Muscle of arm (tissue), 12 donors: ENCODE results near the gene HLA-DMB. TPM values are rescaled to one million over a fixed set of nuclear protein-coding genes. Genes with fewer than 3 reads are reported as not detected.
A peak's percentile ranks its signal among the peaks of the same experiment; 100 is the strongest.

Source experiments
- DNase-seq: peaks from one replicate; pipeline ENCODE4 v3.0.0-alpha.2; 2013
- polyA plus RNA-seq, 12 donors: library from polyadenylated mRNA; unstranded; fragments of 120-200 nt; gene quantifications; one replicate each; pipeline ENCODE4 v1.2.1, GENCODE V29; 2013; ENCODE audit not compliant: insufficient read length in 12 of 12

HLA-DMB gene
- polyA plus RNA-seq, 12 donors, result 3.0 to 15.7 (median 3.8) TPM; not detected in 1

DNA sequence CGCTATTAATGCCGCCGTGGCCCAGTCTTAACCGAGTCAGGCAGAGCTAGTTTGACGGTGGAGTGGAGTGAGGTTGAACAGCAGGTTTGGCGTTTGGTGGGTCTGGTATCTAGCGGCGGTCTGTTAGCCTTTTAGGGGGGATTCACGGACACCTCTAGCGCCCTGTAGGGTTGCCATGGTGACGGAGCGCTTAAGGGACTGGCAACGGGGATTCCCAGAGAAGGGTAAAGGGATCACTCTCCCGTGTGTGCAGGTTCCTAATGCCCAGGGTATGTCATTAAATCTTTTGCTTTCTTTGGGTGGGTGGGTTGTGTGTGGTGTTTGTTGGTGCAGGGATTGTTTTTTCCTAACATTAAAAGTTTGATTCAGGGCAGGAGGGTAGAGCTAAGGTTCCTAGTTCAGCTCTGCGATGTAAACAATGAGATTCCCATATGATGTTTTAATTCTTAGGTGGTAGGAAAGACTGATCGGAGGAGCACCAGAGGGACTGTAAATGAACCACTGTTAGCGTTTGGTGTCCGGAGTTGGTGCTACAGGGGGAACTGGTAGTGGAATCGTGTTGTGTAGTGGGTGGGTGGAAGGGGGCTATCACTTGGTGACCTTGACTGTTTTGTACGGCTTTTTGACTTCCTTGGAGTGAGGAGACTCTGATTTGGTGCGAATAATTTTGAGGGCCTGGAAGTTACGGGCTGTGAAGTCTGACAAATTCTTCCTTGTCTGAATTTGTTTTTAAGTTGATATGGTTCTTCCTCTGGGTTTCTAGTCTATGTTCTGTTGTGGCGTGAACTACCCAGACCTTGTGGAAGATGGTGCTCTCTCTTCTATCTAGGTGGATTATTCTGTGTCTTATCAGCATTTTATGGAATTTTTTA, 32.6 kb upstream of the HLA-DMB start:
- no peak for DNase-seq

DNA sequence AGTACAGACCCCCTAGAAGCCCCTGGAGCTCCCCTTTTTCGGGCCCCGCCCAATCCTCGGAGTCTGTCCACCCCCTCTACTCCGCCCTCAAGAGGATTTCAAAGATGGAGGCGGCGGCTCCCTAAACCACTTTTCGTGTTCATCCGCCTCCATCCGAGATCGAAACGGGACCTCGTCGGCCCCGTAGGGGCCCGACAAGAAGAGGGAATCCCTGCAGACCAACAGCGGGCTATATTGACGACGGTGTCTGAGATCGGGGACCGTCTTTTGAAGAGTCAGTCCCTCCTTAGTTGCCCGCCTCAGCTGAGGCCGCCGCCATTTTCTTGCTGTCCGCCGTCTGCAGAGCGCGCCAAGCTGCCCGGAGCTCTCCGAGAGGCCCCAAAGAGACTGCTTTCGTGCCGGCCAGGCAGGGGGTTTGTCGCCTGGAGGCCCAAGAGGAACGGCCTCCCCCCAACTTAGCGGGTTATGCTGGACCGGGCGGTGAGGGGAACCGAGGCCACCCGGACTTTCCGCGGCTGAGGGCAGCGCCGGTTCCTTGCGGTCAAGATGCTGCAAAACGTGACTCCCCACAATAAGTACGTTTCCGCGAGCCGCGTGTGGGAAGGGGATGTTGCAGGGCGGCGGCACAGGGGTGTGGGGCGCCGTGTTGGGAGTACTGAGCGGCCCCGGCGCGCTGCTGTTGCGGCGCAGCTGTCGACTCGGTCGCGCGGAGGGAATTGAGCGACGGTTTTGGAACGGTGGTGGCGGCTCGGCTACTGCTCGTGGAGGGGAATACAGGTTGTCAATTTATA, 31.7 kb upstream of the HLA-DMB start:
- no peak for DNase-seq

DNA sequence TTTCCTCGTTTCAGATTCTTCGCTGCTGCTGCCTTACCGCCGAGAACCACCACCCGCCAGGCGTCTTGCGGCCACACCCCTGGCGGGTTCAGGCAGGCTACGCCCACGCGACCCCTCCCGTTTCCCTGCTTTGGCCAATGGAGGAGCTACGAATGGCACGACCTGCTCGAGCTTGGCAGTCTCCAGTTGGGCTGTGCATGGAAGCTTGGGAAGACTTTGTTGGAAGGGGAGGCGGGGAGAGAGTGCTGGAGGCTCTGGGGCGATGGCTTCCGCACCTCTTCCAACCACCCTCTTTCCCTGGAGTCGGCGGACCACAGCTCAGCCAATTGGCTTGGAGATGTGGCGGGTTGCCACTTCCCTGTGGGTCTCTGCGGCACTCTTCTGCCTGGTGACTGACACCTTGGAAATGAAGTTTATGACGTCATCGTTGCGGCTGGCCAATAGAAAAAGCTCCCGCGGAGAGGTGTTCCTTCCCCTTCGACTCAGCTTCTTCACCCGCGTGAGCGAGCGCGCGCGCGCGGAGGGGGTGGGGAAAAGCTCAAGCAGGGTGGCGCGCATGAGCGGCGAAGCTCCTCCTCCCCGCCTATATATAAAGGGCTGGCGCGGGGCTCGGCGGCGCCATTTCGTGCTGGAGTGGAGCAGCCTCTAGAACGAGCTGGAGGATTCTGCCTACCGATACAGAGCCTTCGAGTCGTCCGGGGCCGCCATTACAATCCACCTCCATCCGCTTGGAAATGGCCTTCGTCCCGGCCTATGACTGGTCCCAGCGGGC, 30.9 kb upstream of the HLA-DMB start:
- peak; percentile 100 for DNase-seq

DNA sequence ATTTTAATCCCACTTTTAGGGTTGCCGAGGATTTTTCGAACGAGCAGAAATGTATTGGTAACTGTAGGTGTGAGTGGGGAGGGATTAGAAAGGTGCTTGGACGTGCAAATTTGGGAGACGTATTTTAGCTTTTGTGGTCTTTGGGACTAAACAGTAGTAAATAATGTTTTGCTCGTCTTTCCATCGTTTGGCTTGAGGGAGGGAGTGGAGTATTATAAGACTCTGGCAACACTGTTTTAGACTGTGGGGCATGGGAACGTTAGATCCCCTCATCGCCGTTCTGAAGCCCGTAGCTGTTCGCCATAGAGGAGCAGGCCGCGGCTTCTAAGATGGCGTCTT, 30.4 kb upstream of the HLA-DMB start:
- DNase-seq, result no peak

DNA sequence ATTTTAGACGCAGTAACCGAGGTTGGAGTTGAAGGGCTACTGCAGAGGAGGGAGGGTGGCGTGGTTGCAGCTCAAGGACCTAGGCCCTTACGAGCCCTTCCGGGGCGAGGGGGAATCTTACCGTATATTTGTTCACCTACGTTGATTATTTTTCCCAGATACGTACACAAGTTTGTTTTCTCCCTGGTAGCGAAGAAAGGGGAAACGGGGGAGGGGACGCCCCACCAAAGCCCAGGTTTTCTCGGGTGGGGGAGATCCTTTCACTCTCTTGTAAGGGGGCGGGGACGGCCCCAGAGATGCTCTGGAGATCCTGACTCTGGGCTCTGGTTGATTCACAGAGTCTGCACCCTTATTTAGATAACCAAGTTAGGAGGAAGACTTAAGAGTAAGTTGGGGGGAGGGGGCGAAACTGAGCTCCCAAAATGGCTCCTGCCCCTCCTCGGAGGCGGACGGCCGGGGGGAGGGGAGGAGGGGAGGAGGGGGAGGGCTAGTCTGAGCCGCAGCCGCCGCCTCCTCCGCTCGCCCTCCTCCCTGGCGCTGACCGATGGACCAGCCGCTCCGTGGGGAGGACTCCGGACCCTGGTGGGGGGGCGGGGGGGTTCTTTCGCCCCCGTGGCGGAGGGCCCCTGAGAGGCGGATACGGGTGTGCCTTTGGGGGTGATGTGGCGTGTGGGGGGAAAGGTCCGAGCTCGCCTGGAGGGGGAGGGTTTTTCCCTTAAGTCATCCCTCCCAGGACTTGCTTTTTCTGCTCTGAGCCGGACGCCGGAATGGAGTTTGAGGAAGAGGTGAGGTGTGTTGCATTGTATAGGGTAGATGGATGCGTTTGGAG, 29.8 kb upstream of the HLA-DMB start:
- peak; percentile 90 for DNase-seq

DNA sequence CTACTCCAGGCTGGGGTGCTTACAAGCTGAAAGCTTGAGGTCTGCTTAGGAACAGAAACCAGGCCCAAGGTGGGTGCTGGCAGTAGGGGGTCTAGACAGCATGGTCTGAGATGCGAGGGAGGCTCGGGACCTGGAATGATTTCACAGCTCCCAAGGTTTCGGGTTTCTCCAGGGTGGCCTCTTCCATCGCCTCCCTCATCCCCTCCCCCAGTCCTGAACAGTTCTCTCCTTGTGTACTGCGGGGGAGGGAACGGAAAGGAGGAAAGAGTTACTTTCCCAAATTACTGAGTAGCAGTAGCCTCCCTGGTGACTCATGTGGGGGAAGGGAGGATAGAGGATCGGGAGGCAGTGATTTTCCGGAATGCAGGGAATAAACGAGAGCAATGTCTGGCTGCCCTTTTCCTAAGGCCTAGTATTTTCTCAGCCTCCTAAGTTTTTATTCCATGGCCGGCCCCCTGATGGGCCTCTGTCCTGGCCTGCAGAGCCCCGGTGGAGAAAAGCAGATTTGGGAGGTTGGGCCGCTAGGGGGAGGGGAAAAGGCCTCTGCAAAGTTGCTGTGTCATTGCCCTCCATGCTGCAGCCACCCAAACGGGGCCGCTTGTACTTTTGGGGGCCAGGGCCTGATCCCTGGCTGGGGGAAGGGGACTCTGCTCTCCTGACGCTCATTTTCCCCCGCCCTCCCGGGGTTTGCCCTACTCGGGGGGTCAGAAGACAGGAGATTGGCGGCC, 29.0 kb upstream of the HLA-DMB start:
- peak; percentile 89 for DNase-seq

DNA sequence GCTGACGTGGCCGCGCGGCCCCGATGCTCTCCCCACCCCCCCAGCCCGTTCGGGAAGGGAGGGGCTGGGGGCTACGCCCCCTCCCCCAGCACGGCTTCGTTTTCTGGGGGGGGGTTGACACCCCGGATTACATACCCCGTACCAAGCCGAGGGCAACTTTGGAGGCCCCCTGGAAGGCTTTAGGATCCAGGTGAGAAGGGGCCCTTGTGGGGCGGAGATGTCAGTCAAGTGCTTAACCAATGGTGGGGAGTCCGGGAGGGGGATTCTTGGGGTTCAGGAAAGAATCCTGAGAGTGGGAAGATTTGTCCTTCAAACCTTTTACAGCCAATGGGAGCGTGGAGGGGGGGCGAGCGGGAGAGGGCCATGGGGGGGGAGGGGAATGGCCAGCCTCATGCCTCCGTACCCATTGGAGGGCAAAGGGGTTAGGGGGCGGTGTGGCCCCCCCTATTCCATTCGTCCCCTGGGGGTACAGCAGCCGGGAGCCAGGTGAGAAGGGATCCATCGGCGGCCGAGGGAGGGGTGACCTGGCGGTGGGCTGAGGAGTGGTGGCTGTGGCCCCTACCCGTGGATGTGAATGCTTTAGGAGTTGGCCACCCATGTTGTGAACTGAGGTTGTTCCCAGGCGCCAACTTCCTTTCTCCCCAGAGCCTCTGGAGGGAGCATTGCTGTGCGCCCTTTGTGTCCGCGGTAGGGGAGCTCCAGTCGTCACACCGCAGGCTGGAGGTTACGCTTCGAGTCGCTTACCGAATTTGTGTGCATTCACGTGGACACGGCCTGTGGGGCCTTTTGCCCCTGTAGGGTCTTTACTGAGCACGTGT, 28.2 kb upstream of the HLA-DMB start:
- peak; percentile 66 for DNase-seq

DNA sequence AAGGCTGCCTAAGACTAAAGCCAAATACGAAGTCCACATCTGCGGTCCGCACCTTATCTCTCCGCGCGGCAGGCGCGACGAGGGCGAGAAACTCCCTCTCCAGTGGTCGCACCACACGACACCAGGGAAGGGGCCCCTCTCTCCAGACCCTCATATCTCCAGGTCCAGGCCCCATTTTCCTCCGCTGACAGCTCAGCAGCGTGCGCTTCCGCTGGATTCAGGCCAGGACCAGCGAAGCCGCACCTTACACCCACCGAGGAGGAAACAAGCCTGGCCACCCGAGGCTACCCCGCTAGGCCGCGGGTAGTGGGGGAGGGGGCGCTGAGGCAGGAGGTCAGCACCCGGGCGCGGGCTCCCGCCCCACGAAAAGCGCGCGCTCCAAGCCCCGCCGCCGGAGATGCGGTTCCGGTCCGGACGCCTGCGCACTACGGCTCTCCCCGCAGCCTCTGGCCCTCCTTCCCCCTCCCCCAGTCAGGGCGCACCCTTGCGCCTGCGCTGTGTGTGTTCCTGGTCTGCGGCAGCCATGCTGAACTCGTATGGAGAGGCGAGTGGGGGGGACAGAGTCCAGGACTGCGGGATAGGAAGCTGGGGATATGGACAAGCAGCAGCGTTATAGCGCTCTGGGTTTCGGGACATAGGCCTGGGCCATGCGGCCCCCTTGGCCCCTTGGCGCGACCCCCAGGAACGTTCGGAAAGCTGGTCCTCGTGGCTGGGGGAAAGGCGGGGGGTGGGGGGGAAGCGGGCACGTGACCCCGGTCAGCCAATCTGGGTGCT, 27.5 kb upstream of the HLA-DMB start, which contains the start of gene BRD2:
Gene BRD2, plus strand, starts transcription at position 502 of the 774 bp plus-strand sequence. CDS start 4,305 bp downstream, outside the sequence.
- DNase-seq, result peak; percentile 99

DNA sequence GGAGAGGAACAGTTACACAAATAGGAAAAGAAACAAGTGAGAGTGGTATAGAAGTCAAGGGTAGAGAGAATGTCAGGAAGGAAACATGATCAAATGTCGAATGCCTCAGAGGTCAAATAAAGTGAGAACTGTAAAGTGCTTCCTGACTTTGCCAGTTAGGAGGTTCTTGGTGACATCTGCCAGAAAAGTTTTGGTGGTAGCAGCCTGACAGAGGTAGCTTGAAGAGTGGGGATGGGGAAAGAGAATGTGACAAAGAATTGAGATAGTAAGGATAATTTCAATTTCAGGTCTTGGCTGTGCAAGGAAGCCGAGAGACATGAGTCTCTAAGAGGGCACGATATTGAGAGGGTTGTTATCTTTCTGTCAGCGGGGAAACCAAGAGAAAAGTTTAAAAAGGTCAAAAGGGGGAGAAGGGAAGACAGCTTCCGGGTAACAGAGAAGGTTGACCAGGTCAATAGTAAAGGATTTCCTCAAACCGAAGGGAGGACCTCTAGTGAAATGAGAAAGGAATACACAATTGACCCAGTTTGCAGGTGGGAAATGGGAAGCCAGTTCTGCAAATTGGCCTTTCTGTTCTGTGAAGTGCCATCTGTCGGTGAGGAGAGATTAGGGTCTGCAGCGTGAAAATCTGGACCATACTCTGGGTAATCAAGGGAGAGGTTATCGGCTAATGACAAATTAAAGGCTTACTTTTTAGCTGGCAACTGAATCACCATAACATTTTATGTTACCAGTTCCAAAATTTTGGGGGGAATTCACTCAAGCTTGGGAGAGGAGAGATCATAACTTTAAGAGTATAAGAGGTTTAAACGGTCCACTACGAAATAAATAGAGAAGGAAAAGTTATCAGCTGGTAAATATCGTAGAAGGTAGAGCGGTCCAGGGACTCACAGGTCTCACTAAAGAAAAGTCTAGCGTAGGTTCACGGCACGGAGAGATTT, 26.6 kb upstream of the HLA-DMB start:
- peak; percentile 60 for DNase-seq

DNA sequence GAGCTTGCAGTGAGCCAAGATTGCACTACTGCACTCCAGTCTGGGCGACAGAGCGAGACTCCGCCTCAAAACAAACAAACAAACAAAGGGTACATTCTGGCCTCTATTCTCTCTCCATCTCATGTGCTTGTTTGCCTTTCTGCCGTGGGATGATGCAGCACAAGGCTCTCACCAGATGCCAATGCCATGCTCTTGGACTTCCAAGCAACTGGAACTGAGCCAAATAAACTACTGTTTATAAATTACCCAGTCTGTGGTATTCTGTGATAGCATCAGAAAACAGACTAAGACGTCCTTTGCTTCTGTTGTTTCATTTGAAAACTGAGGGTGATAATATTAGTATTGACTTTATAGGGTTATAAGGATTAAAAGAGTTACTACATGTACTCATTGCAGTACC, 23.9 kb upstream of the HLA-DMB start:
- DNase-seq, result no peak

DNA sequence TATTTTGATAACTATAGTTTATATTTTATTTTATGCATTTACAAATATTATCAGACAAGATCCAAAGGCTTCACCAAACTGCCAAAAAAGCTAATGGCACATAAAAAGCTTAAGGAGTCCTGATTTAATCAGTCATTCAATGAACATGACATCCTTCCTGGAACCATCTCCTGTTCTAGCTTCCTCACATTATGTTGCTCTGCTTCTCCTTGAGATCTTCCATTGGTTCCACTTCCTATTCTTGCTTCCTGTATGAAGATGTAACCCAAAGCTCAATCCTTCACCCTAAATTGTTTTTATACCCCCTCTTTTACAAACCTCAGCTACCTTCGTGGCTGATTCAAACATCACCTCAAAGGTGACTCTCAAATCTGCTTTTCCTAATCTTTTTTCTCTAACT, 23.0 kb upstream of the HLA-DMB start:
- DNase-seq, result no peak

DNA sequence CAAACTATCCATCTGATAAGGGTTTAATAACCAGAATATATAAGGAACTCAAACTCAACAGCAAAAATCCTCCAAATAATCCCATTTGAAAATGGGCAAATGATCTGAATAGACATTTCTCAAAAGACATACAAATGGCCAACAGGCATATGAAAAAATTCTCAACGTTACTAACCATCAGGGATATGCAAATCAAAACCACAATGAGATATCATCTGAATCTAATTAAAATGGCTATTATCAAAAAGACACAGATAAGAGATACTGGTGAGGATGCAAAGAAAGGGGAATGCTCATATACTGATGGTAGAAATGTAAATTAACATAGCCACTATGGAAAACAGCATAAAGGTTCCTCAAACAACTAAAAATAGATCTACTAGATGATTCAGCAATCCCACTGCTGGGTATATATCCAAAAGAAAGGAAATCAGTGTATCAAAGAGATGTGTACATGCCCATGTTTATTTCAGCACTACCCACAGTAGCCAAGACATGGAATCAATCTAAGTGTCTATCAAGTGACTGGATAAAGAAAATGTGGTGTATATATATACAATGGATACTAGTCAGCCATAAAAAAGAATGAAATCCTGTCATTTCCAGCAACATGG, 21.5 kb upstream of the HLA-DMB start:
- DNase-seq, result no peak

DNA sequence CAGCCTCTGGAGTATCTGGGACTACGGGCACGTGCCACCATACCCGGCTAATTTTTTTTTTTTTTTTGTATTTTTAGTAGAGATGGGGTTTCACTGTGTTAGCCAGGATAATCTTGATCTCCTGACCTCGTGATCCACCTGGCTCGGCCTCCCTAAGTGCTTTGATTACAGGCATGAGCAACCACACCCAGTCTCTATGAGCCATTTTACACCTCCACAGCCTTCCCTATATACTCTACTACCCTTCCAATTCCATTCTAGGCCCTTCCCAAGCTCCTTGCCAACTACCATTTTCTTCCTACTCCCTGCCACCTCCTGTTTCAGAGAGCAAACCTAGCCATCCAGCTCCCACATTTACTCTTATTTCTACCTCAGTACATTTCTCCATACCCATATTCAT, 19.7 kb upstream of the HLA-DMB start:
- no peak for DNase-seq

DNA sequence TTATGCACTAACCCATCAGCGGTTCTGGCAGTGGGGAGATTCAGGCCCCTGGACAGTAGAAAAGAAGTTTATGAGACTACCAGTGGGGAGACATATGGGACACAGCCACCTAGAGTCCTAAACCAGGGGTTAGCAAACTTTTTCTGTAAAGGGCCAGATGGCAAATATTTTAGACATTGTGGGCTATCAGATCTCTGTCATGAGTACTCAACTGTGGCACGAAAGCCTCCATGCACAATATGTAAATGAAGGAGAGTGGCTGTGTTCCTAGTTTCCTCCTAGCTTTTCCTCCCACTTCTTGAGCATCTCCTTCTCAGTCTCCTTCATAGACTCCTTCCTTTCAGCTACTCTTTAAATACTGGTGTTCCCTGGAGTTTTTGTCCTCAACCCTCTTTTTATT, 15.3 kb upstream of the HLA-DMB start:
- no peak for DNase-seq

DNA sequence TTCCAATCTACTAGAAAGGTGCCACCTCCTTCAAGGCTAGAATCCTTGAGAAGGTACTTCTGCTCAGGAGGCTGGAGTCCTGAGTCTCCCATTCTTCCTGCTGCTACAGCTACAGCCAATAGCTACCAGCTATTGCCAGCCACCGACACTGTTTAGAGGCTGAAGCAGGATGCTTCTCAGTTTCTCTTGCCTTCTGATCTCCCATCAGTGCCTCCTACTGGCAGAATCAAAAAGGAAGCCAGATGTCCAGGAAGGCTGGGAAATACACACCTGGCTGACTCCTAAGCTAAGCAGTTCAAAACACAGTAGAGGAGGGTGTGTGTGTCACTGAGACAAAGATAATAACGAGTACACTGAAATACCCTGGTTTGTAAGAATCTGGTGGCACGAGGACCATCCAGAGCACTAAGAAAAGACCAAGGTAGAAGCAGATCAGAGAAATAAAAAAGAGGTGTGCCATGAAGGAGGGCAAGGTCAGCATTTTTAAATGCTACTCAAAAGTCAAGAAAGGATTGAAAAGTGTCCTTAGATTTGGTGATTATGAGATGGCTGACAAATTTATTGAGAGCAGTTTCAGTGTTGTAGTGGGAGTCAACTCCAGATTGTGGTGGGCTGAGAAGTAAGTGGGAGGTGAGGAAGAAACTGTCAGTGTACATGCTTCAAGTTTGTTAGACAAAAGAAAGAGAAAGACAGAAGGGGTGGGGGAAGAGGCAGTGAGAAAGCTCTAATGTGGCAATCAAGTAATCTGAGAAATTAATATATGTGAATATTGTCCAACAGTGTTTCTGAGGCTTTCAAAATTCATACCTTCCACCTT, 14.4 kb upstream of the HLA-DMB start:
- DNase-seq, result no peak

DNA sequence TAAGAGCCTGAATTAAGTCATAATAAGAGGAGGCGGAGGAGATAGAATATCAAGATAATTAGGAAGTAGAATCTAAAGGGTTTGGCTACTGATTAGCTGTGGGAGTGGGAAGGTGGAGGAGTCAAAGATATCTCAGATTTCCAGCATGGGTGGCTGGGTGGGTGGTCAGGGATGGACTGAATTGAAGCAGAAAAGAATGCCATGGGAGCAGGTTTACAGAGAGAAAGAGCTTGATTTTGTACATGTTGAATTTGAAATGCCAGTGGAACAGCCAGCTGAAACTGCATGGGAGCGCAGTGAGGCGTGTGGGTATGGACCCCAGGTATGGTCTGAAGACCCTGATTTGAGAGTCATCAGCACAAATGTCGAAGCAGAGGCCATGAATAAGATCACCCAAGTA, 13.4 kb upstream of the HLA-DMB start:
- DNase-seq, result no peak
